ENCODE data around the gene FARP1.

FARP1 gene, protein sequence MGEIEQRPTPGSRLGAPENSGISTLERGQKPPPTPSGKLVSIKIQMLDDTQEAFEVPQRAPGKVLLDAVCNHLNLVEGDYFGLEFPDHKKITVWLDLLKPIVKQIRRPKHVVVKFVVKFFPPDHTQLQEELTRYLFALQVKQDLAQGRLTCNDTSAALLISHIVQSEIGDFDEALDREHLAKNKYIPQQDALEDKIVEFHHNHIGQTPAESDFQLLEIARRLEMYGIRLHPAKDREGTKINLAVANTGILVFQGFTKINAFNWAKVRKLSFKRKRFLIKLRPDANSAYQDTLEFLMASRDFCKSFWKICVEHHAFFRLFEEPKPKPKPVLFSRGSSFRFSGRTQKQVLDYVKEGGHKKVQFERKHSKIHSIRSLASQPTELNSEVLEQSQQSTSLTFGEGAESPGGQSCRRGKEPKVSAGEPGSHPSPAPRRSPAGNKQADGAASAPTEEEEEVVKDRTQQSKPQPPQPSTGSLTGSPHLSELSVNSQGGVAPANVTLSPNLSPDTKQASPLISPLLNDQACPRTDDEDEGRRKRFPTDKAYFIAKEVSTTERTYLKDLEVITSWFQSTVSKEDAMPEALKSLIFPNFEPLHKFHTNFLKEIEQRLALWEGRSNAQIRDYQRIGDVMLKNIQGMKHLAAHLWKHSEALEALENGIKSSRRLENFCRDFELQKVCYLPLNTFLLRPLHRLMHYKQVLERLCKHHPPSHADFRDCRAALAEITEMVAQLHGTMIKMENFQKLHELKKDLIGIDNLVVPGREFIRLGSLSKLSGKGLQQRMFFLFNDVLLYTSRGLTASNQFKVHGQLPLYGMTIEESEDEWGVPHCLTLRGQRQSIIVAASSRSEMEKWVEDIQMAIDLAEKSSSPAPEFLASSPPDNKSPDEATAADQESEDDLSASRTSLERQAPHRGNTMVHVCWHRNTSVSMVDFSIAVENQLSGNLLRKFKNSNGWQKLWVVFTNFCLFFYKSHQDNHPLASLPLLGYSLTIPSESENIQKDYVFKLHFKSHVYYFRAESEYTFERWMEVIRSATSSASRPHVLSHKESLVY

DNA sequence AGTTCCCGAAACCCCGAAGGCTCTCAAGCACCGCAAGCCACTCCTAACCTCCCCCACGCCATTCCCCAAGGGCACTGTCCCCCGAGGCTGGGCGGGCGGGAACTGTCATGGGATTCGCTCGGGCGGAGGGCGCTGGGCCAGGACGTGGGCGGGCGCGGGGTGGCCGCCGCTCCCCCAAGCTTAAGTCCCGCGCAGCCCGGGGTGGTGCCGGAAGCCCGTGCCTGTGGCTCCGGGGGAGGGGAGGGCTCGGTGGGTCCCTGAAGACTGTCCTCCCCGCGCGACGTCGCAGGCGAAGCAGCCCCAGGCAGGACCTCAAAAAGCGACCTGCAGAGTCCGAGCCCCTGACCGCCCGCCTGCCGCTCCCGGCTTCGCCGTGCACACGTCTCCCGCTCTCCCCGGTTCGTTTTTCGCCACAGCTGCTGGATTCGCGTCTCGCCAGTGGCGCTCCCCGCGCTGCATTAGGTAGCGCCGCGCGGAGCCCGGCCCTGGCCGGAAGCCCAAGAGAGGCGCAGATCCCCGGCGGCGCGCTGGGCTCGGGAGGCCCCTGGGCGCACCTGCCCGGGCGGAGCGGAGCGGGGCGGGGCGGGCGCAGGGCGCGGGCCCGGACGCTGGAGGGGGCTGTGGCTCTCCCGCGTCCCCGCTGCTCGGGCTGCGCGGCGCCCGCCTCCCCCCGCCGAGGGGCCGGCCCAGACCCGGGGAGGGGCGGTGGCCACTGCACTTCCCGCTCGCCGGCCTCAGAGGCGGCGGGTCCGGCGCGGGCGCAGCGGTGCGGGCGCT lies at the start of gene FARP1:
FARP1 (plus strand) TSS at position 715 of the 777 bp plus-strand sequence. CDS start 70,149 bp downstream, outside the sequence.
- peak within 1 kb of the TSS; percentile 95 for H3K27ac ChIP-seq
- TF ChIP-seq, protein P1, sequence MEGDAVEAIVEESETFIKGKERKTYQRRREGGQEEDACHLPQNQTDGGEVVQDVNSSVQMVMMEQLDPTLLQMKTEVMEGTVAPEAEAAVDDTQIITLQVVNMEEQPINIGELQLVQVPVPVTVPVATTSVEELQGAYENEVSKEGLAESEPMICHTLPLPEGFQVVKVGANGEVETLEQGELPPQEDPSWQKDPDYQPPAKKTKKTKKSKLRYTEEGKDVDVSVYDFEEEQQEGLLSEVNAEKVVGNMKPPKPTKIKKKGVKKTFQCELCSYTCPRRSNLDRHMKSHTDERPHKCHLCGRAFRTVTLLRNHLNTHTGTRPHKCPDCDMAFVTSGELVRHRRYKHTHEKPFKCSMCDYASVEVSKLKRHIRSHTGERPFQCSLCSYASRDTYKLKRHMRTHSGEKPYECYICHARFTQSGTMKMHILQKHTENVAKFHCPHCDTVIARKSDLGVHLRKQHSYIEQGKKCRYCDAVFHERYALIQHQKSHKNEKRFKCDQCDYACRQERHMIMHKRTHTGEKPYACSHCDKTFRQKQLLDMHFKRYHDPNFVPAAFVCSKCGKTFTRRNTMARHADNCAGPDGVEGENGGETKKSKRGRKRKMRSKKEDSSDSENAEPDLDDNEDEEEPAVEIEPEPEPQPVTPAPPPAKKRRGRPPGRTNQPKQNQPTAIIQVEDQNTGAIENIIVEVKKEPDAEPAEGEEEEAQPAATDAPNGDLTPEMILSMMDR (conservative IDR thresholded peaks at IDR 0.05): peak; percentile 91

DNA sequence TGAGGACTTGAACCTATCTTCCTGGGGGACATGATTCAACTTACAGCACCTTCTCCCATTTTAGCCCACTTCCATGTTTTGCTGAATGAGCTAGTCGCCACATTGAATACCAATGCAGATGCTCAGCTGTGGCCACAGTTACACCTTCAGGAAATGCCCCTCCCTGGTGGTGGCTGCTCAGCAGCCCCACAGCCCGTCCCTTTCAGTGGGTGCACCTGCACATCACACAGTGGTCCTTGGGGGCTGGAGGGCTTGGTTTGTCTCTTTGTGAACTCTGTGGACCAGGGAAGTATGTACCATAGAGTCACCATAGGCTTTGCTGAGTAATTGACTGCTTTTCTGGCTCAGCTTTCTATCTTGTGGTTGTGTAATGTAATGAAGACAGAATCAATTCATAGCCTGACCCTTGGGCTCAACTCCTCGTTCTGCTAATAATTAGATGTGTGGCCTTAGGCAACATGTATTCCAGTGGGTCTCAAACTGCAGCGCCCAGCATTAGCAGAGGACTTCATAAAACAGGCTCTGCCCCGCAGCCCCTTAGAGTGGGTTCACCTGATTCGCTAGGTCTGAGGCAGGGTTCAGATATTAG lies 48.1 kb upstream of the FARP1 start:
- TF ChIP-seq, protein P1 (conservative IDR thresholded peaks at IDR 0.05): no peak

DNA sequence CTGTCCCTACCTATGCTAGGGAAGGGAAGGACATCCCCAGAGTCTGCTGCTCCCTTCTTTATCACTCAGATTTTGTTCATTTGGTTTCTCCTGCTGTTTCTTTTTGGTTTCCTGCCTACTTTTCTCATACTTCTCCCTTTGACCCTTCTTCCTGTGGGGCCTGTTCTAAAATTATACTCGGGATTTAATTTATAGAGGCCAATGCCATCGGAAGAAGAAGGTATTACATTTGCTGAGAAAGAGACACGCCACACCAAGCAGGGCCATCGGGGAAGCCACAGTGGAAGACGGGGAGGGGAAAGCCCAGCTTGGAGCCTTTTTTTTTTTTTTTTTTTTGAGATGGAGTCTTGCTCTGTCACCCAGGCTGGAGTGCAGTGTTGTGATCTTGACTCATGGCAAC lies 46.8 kb upstream of the FARP1 start:
- TF ChIP-seq, protein P1 (conservative IDR thresholded peaks at IDR 0.05): no peak

More for the DNA sequence above, 48.1 kb upstream of the FARP1 start:
- H3K27ac ChIP-seq: no peak overlapping the region

DNA sequence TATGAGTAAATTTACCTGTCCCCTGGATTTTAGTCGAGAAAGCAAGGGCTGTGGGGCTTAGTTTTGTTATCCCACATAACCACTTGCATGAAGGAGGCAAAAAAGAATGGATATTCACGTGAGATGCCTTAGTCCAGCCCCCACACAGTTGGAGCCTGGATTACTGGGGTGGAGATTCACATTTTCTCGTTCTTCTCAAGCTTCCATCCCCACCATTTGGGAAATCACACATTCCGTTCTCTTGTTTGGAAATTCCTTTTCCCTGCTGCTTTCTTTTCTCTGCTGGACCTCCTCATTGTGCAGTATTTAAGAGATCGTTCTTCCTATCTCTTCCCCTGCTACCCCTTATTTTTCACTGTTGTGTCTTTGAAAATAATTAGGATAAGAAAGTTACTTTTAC lies 45.1 kb upstream of the FARP1 start:
- TF ChIP-seq, protein P1 (conservative IDR thresholded peaks at IDR 0.05): no peak
- no peak overlapping the region for H3K27ac ChIP-seq

More for the DNA sequence above, 46.8 kb upstream of the FARP1 start:
- H3K27ac ChIP-seq: no peak overlapping the region

DNA sequence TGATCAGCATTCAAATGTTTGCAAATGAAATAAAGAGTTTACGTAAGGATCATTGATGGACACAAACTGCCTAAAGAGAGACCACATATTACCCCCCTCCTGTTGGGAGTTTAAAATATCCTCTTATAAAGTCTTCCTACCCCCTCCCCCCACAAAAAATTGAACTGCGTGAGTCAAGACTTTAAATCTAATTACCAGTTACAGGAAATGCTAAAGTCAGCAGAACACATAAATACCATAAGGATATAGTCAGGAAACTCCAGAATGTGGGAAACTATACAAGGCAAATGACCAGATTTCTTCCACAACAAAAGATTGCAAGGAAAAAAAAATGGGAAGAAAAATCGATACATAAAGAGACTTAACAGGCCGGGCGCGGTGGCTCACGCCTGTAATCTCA lies 44.4 kb upstream of the FARP1 start:
- TF ChIP-seq, protein P1 (conservative IDR thresholded peaks at IDR 0.05): no peak
- H3K27ac ChIP-seq: no peak overlapping the region

DNA sequence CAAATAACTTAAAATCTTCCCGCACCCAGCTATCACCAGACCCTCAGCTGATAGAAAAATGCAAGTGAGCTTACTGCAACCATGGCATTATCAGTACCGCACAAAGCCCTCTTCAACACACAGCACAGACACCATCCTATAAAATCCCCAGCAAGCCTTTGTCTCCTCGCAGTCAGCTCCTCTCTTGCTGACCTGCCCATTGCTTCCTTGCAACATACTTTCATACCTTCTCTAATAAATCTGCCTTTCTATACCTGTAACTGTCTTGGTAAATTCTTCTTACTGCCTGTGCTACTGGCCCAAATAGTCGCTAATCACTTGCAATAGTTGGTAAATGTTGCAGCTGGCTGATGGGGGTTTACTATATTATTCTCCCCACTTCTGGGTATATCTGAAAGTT lies 43.3 kb upstream of the FARP1 start:
- TF ChIP-seq, protein P1 (conservative IDR thresholded peaks at IDR 0.05): no peak
- no peak overlapping the region for H3K27ac ChIP-seq
